ENCODE measurements around the gene TIGAR.

GRCh38 chr12:4380332-4380731 lies 59.3 kb downstream of the TIGAR start:
- TF ChIP-seq HEYL (CRISPR knock-in tag; IDR thresholded peaks at IDR 0.05) (no peak), RCOR1 (IDR thresholded peaks at IDR 0.05; ENCODE audit: low read depth, low read length) (no peak)

Data from A549 (cell line).